ENCODE data around the gene HOMER1. TPM values are rescaled to one million over a fixed set of nuclear protein-coding genes. Genes with fewer than 3 reads are reported as not detected.

HOMER1 gene
- total RNA-seq, 2 experiments from 2014 or later = 6.3 to 13.9 TPM

- Histone ChIP-seq H3K27ac (ENCODE audit: low read depth, low read length, poor library complexity, severe bottlenecking) (no peak overlapping the region), H3K79me2 (ENCODE audit: insufficient read depth, low read depth, low read length) (no peaks in the 10 kb centered on the region), H4K20me1 (ENCODE audit: insufficient read depth, low read length) (no peaks in the 10 kb centered on the region), H3K4me2 (ENCODE audit: low read length) (no peak overlapping the region), H3K4me3 (ENCODE audit: low read depth, low read length, poor library complexity, severe bottlenecking) (no peak overlapping the region), H3K9me3 (ENCODE audit: low read length) (no peaks in the 10 kb centered on the region), H3K4me1 (ENCODE audit: insufficient read depth, low read length, poor library complexity, severe bottlenecking) (no peaks in the 10 kb centered on the region), H2AFZ (ENCODE audit: low read length) (no peak overlapping the region), H3K9me2 (ENCODE audit: insufficient read depth, low read length) (no peaks in the 10 kb centered on the region), H3K36me3 (ENCODE audit: insufficient read depth, low read length) (no peaks in the 10 kb centered on the region)
- ChIA-PET POLR2A (interaction anchor here (0.7 to 0.9 kb wide), 2 partner anchors 9 to 35 kb away, joined by 3 read pairs; no protein-coding TSS in a partner anchor), CTCF (ENCODE audit: unreplicated experiment) (no interaction called here)
- TF ChIP-seq, protein P1, sequence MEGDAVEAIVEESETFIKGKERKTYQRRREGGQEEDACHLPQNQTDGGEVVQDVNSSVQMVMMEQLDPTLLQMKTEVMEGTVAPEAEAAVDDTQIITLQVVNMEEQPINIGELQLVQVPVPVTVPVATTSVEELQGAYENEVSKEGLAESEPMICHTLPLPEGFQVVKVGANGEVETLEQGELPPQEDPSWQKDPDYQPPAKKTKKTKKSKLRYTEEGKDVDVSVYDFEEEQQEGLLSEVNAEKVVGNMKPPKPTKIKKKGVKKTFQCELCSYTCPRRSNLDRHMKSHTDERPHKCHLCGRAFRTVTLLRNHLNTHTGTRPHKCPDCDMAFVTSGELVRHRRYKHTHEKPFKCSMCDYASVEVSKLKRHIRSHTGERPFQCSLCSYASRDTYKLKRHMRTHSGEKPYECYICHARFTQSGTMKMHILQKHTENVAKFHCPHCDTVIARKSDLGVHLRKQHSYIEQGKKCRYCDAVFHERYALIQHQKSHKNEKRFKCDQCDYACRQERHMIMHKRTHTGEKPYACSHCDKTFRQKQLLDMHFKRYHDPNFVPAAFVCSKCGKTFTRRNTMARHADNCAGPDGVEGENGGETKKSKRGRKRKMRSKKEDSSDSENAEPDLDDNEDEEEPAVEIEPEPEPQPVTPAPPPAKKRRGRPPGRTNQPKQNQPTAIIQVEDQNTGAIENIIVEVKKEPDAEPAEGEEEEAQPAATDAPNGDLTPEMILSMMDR (conservative IDR thresholded peaks at IDR 0.05; ENCODE audit: low read length) = no peak
- no peak for DNase-seq (ENCODE audit: low spot score)
- intact Hi-C loops (cut with micrococcal nuclease; ENCODE audit: unreplicated experiment) = no loop called here
- no TSS peak for BruUV-seq (replicated peaks)
Observed at GRCh38 chr5:79547982-79548381, 34.0 kb upstream of the HOMER1 start.

GRCh38 chr5:79547429-79547822, 33.5 kb upstream of the HOMER1 start:
- Histone ChIP-seq H3K36me3 (ENCODE audit: insufficient read depth, low read length) (no peaks in the 10 kb centered on the region), H3K4me1 (ENCODE audit: insufficient read depth, low read length, poor library complexity, severe bottlenecking) (no peaks in the 10 kb centered on the region), H3K9me2 (ENCODE audit: insufficient read depth, low read length) (no peaks in the 10 kb centered on the region), H3K4me3 (ENCODE audit: low read depth, low read length, poor library complexity, severe bottlenecking) (no peak overlapping the region), H3K9me3 (ENCODE audit: low read length) (no peaks in the 10 kb centered on the region), H3K27ac (ENCODE audit: low read depth, low read length, poor library complexity, severe bottlenecking) (no peak overlapping the region), H2AFZ (ENCODE audit: low read length) (no peak overlapping the region), H4K20me1 (ENCODE audit: insufficient read depth, low read length) (no peaks in the 10 kb centered on the region), H3K79me2 (ENCODE audit: insufficient read depth, low read depth, low read length) (no peaks in the 10 kb centered on the region), H3K4me2 (ENCODE audit: low read length) (no peak overlapping the region)
- ChIA-PET POLR2A (no interaction called here), CTCF (ENCODE audit: unreplicated experiment) (no interaction called here)
- intact Hi-C loops (cut with micrococcal nuclease; ENCODE audit: unreplicated experiment) = no loop called here
- no peak for DNase-seq (ENCODE audit: low spot score)
- no TSS peak for BruUV-seq (replicated peaks)
- TF ChIP-seq, protein P1 (conservative IDR thresholded peaks at IDR 0.05; ENCODE audit: low read length) = no peak
- TF ChIP-seq EZH2phosphoT487 (IDR thresholded peaks at IDR 0.05; ENCODE audit: borderline replicate concordance, low read depth, low read length) = no peak

GRCh38 chr5:79546782-79547428, 33.0 kb upstream of the HOMER1 start:
- DNase-seq (ENCODE audit: low spot score) = no peak
- intact Hi-C loops (cut with micrococcal nuclease; ENCODE audit: unreplicated experiment) = no loop called here
- Histone ChIP-seq H3K4me2 (ENCODE audit: low read length) (no peak overlapping the region), H3K9me2 (ENCODE audit: insufficient read depth, low read length) (no peaks in the 10 kb centered on the region), H3K4me1 (ENCODE audit: insufficient read depth, low read length, poor library complexity, severe bottlenecking) (no peaks in the 10 kb centered on the region), H3K79me2 (ENCODE audit: insufficient read depth, low read depth, low read length) (no peaks in the 10 kb centered on the region), H3K9me3 (ENCODE audit: low read length) (no peaks in the 10 kb centered on the region), H3K27ac (ENCODE audit: low read depth, low read length, poor library complexity, severe bottlenecking) (no peak overlapping the region), H4K20me1 (ENCODE audit: insufficient read depth, low read length) (no peaks in the 10 kb centered on the region), H3K4me3 (ENCODE audit: low read depth, low read length, poor library complexity, severe bottlenecking) (no peak overlapping the region), H3K36me3 (ENCODE audit: insufficient read depth, low read length) (no peaks in the 10 kb centered on the region), H2AFZ (ENCODE audit: low read length) (no peak overlapping the region)
- TF ChIP-seq, protein P1 (conservative IDR thresholded peaks at IDR 0.05; ENCODE audit: low read length) = no peak
- TF ChIP-seq EZH2phosphoT487 (IDR thresholded peaks at IDR 0.05; ENCODE audit: borderline replicate concordance, low read depth, low read length) = no peak
- POLR2A ChIA-PET = no interaction called here
- no TSS peak for BruUV-seq (replicated peaks)
- CTCF ChIA-PET (ENCODE audit: unreplicated experiment) = no interaction called here

Data from OCI-LY7 (cell line).